ENCODE measurements around the gene PLXNB1. TPM values are rescaled to one million over a fixed set of nuclear protein-coding genes. Genes with fewer than 3 reads are reported as not detected.
"Not testable (repeated sequence)": the region's sequence is repeated elsewhere in the genome, so short reads cannot be mapped to it uniquely, and the experiment has no call there.

PLXNB1 gene
- total and polyA plus RNA-seq, 4 donors, result 36.0 to 123 (median 86.1) TPM

GRCh38 chr3:48402281-48402732 lies 27.6 kb downstream of the PLXNB1 start:
- 53 to 69% methylated on average over 8 of the region's 8 CpGs for WGBS, 2 donors
- no peaks in the 10 kb centered on the region for H3K9me3 ChIP-seq (ENCODE audit: control insufficient read depth in 4 of 4, insufficient read depth in 3 of 4, low read length in 3 of 4)
- DNase-seq (peak; percentile 50 to 77 (median 68)), ATAC-seq (ENCODE audit: insufficient read depth, low FRiP score) (no peak)
- H3K4me1 ChIP-seq (ENCODE audit: control insufficient read depth in 5 of 5, insufficient read depth in 5 of 5, low read length in 5 of 5), result no peaks in the 10 kb centered on the region
- H3K4me3 ChIP-seq, result no peak overlapping the region
- H3K36me3 ChIP-seq (ENCODE audit: control insufficient read depth in 4 of 4, insufficient read depth in 4 of 4, low read length in 4 of 4), result peaks cover 0 to 29% (median 18%) of the 10 kb centered on the region in 4 donors
- H3K27me3 ChIP-seq (ENCODE audit: control insufficient read depth in 3 of 3, insufficient read depth in 3 of 3, low read length in 2 of 3), result no peaks in the 10 kb centered on the region
- TF ChIP-seq CTCF (IDR thresholded peaks at IDR 0.05; ENCODE audit: control extremely low read depth, extremely low read depth), result no peak
- no peak overlapping the region for H3K9ac ChIP-seq (ENCODE audit: insufficient read depth in 1 of 2, low read length in 2 of 2)
- peak overlapping the region; percentile 34 to 42 for H3K27ac ChIP-seq (ENCODE audit: low read depth in 1 of 2, low read length in 1 of 2)

- not testable (repeated sequence) for H3K9ac ChIP-seq (ENCODE audit: insufficient read depth in 1 of 2, low read length in 2 of 2); H3K4me3 ChIP-seq; H3K4me1 ChIP-seq (ENCODE audit: control insufficient read depth in 5 of 5, insufficient read depth in 5 of 5, low read length in 5 of 5); H3K9me3 ChIP-seq (ENCODE audit: control insufficient read depth in 4 of 4, insufficient read depth in 3 of 4, low read length in 3 of 4); ATAC-seq (ENCODE audit: insufficient read depth, low FRiP score); DNase-seq; H3K27me3 ChIP-seq (ENCODE audit: control insufficient read depth in 3 of 3, insufficient read depth in 3 of 3, low read length in 2 of 3)
- Histone ChIP-seq H3K36me3 (ENCODE audit: control insufficient read depth in 4 of 4, insufficient read depth in 4 of 4, low read length in 4 of 4) (peaks cover 0 to 21% (median 11%) of the 10 kb centered on the region in 4 donors), H3K27ac (ENCODE audit: low read depth in 1 of 2, low read length in 1 of 2) (peak overlapping the region in 1 of 2 donors; percentile 58)
- 91 to 94% methylated on average over 12 of the region's 12 CpGs for whole genome bisulfite sequencing, 2 donors
Measured at GRCh38 chr3:48401434-48401901, 28.4 kb downstream of the PLXNB1 start.

- Histone ChIP-seq H3K36me3 (ENCODE audit: control insufficient read depth in 4 of 4, insufficient read depth in 4 of 4, low read length in 4 of 4) (peaks cover 0 to 16% (median 7%) of the 10 kb centered on the region in 4 donors), H3K9ac (ENCODE audit: insufficient read depth in 1 of 2, low read length in 2 of 2) (no peak overlapping the region), H3K27ac (ENCODE audit: low read depth in 1 of 2, low read length in 1 of 2) (no peak overlapping the region), H3K9me3 (ENCODE audit: control insufficient read depth in 4 of 4, insufficient read depth in 3 of 4, low read length in 3 of 4) (no peaks in the 10 kb centered on the region), H3K27me3 (ENCODE audit: control insufficient read depth in 3 of 3, insufficient read depth in 3 of 3, low read length in 2 of 3) (no peaks in the 10 kb centered on the region), H3K4me3 (no peak overlapping the region), H3K4me1 (ENCODE audit: control insufficient read depth in 5 of 5, insufficient read depth in 5 of 5, low read length in 5 of 5) (no peaks in the 10 kb centered on the region)
- peak; percentile 90 for TF ChIP-seq CTCF (IDR thresholded peaks at IDR 0.05; ENCODE audit: control extremely low read depth, extremely low read depth)
- DNase-seq (peak; percentile 53 to 65 (median 62)), ATAC-seq (ENCODE audit: insufficient read depth, low FRiP score) (peak; percentile 59)
- 59 to 63% methylated on average over 6 of the region's 6 CpGs for WGBS, 2 donors
Measured at GRCh38 chr3:48400824-48401433, 29.0 kb downstream of the PLXNB1 start.

- H3K9me3 ChIP-seq (ENCODE audit: control insufficient read depth in 4 of 4, insufficient read depth in 3 of 4, low read length in 3 of 4), result no peaks in the 10 kb centered on the region
- no peak for TF ChIP-seq CTCF (IDR thresholded peaks at IDR 0.05; ENCODE audit: control extremely low read depth, extremely low read depth)
- no peaks in the 10 kb centered on the region for H3K27me3 ChIP-seq (ENCODE audit: control insufficient read depth in 3 of 3, insufficient read depth in 3 of 3, low read length in 2 of 3)
- no peak overlapping the region for H3K4me3 ChIP-seq
- no peak overlapping the region for H3K27ac ChIP-seq (ENCODE audit: low read depth in 1 of 2, low read length in 1 of 2)
- WGBS, 2 donors, result 43 to 65% methylated on average over 4 of the region's 4 CpGs
- peaks cover 0 to 7% (median 1%) of the 10 kb centered on the region in 4 donors for H3K36me3 ChIP-seq (ENCODE audit: control insufficient read depth in 4 of 4, insufficient read depth in 4 of 4, low read length in 4 of 4)
- no peak overlapping the region for H3K9ac ChIP-seq (ENCODE audit: insufficient read depth in 1 of 2, low read length in 2 of 2)
- no peak for ATAC-seq (ENCODE audit: insufficient read depth, low FRiP score)
- DNase-seq, result no peak
- no peaks in the 10 kb centered on the region for H3K4me1 ChIP-seq (ENCODE audit: control insufficient read depth in 5 of 5, insufficient read depth in 5 of 5, low read length in 5 of 5)
Measured at GRCh38 chr3:48399387-48400172, 30.3 kb downstream of the PLXNB1 start.
